Measurements from ENCODE around the gene APP.

GRCh38 chr21:26116456-26117011, 54.0 kb downstream of the APP start:
- TF ChIP-seq CTCF (IDR thresholded peaks at IDR 0.05; ENCODE audit: low read length) (no peak), EZH2 (IDR thresholded peaks at IDR 0.05; ENCODE audit: borderline replicate concordance, low read length) (no peak)
